Measurements from ENCODE around the gene TRIP13. TPM values are rescaled to one million over a fixed set of nuclear protein-coding genes. Genes with fewer than 3 reads are reported as not detected.
A peak's percentile ranks its signal among the peaks of the same experiment; 100 is the strongest.
"Not testable (repeated sequence)": the region's sequence is repeated elsewhere in the genome, so short reads cannot be mapped to it uniquely, and the experiment has no call there.

The TRIP13 gene
- polyA plus RNA-seq, 5 donors = 9.7 to 16.5 (median 14.3) TPM

GRCh38 chr5:889075-889710 lies 3.5 kb upstream of the TRIP13 start:
- DNase-seq = no peak

GRCh38 chr5:891117-891836 lies 1.4 kb upstream of the TRIP13 start:
- DNase-seq = no peak

DNA sequence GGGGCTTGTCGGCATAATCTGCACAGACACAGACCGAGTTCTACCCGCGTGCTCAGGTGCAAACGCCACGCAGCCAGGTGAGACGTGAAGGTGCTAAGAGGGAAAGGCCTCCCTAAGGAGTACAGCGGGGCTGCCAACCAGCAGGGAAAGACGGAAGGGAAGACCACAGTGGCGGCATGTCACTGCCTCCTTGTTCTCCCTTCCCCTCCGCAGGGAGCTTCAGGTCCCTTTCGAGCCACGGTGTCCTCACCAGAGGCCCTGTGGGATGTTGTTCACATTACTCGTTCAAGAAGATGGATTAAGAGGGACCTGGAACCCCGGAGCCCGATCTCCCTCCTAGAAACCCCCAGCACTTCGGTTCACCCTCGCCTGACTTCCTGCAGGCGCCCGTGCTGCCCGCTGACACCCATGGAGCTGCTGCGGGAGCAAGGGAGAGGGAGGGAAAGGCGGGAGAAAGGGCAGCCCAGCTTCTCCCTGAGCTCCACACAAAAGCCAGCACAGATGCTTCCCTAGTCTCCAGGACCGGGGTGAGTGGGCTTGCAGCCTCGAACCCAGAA lies 769 bp upstream of the TRIP13 start:
- DNase-seq = peak; percentile 9 to 11

DNA sequence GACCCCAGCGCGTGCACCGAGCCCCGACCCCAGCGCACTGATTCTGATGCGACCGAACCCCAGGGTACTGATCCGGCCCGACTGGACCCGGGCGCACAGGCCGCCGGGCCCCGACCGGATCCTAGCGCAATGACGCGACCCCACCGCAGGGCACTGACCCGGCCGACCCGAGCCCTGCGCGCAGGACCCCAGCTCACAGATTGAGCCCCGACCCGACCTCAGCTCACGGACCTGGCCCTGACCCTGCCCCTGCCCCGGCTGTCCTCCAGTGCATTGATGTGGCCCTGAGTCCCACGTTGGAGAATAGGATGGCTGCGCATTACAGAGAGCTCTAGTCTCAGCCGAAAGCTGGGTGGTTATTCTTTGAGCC lies 438 bp downstream of the TRIP13 start:
- DNase-seq = no peak

DNA sequence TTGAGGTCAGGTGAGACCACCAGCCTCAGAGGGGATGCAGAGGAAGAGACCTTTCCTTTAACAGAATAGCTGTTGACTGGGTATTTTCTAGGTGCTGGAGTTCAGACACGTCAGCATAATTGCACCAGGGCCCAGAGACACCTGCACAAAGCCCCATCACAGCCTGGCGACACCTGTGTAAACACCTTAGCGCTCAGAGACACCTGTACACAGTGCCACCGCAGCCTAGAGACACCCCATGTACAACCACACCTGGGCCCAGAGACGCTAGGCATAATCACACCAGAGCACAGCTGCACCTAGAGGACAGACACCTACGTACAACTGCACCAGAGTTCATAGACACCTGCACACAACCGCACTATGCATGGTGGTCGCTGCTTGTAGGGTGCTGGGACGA lies 1.0 kb downstream of the TRIP13 start:
- no peak for DNase-seq

- no peak for DNase-seq
Measured at GRCh38 chr5:900781-901180, 8.1 kb downstream of the TRIP13 start.

GRCh38 chr5:902129-902916 lies 9.6 kb downstream of the TRIP13 start:
- no peak for DNase-seq

- DNase-seq = no peak
Measured at GRCh38 chr5:903756-904096, 11.0 kb downstream of the TRIP13 start.

DNA sequence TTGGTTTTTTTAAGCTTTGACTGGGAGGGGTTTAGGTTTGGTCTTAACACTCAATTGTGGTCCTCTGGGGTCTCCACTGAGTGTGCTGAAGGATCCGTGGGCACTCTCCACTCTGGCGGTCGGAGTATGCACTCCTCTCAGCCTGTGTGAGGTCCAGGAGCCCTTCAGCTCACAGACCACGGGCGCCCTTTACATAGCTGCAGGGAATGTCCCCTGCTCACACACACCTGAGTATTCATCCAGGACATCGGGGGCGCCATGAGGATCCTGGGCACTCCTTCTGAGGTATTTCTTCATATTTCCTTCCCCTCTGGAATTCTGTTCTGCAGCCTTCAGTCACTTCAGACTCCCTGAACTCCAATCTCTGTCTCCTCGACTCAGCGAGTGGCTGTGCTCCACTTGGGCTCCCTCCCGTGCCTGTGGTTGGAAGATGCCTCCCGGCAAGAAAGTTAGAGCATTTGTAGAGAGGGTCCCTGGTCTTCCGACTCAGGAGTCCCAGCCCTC lies 12.5 kb downstream of the TRIP13 start:
- DNase-seq = no peak

DNA sequence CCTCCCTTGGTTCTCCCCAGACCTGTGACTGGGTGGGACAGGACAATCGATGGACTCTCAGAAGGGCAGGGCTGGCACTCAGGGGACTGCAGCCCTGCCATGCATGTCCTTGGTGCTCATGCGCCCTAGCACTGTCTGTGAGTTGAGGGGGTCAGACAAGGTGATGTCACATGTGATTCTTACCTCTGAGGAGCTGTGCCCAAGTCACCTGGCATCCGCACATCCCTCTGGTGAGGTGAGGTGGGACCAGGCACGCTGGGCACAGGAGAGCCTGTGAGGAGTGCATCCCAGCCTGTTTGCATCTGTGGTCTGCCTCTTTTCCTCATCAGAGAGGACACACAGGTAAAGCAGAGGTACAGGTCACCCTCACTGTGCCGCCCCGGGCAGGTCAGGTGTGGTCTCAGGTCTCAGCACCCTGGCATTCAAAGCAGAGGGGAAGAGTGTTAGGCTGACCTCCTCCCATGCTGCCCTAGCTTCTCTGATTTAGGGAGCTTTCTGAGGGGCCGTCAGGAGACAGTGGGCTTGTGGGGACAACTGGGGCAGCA lies 14.8 kb downstream of the TRIP13 start:
- no peak for DNase-seq

- DNase-seq = no peak
Measured at GRCh38 chr5:908172-908571, 15.5 kb downstream of the TRIP13 start.

DNA sequence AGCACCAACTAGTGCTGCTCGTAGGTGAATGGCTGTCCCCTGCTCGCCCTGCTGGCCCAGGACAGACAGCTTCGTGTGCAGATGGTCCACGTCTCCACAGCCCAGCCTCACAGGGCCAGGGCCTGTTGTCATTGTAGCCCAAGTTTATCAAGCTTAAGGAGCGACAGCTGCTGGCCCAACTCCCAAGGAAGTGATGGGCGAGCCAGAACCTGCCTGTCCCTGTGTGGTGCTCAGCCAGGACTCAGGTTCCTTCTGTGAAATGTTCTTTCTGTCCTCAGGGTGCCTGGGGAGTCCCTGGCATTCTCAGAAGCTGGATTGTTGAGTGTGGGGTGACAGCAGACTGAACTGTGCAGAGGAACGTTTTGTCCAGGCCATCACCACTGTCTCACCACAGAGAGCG lies 16.4 kb downstream of the TRIP13 start:
- no peak for DNase-seq

DNA sequence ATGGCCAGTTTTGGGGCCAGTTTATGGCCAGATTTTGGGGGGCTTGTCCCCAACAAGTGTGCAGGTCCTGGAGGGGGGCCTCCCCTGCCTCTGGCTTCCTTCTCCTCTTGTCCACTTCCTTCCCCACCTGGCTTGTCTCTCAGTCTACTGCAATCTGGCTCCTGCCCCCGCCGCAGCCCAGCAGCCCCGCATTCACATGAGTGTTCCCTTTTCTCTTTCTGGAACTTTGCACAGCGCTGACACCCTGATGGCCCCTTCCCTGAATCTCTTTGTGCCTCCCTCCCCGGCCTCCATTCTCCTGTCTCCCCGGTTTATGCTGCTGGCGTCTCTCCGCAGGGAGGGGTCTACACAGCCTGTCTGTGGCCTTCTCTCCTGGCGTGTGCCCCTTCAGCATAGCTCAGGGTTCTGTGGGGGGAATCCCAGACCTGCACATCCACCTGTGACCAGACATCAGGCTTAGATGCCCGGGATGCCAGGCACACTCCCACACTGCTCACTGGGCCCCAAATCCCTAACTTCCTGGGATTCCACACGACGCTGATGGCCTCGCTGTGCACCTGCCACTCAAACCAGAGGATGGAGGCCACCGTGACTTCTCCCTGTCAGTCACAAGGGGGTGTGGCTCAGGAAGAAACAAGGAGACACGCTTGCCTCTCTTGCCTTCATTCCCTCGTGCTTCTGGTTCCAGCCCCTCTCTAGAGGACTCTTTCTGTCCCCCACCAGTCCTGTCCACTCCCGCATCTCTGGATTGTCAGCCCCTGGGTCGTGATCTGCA lies 17.5 kb downstream of the TRIP13 start:
- DNase-seq = no peak

DNA sequence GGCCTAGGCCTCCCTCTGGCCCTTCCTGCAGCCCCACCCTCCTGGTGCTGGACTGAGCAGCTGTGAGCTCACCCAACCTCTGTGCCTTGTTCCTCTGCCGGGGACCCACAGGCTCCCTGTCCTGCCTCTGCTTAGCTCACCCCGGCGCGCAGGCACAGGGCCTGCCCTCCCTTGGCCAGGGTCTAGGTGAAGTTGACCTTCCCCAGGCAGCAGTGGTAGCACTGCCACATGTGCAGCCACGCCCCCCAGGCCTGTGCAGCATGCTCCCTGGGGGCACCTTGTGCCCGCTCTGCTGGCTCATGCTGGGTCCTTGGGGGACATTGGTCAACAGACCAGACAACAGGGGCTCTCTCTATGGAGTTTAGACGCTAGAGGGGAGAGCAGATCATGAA lies 18.1 kb downstream of the TRIP13 start:
- no peak for DNase-seq

DNA sequence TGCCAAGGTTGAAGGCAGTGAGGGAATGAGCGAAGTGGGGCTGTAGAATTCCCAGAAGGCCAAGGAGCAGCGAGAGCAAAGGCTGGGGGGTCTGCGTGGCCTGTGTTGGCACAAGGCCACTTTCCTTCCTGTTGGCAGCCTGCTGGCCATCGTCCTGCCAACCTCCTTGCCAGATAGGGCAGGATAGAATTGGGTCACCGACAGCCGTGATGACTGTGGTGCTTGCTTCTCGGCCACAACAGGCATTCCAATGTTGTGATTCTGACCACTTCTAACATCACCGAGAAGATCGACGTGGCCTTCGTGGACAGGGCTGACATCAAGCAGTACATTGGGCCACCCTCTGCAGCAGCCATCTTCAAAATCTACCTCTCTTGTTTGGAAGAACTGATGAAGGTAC lies 18.9 kb downstream of the TRIP13 start:
- DNase-seq = no peak

- no peak for DNase-seq
Measured at GRCh38 chr5:912280-913091, 19.8 kb downstream of the TRIP13 start.

GRCh38 chr5:914174-914573 lies 21.5 kb downstream of the TRIP13 start:
- DNase-seq = no peak

DNA sequence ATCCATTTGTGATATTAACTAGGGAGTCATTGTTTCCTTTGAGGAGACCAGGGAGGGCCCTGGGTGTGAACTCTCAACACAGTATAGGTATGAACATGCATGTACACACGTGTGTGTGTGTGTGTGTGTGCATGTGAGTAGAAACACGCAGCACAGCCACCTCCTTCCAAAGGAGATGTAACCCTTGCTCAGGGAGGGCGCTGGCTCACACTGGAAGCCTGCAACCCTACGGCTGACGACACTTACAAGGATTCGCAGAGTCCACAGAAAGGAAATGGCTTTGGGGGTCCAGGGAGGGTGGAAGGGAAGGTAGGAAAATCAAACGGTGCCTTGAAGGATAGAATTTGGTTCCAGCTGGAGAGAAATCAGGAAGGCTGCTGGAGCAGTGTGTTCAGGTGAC lies 21.9 kb downstream of the TRIP13 start:
- no peak for DNase-seq

DNA sequence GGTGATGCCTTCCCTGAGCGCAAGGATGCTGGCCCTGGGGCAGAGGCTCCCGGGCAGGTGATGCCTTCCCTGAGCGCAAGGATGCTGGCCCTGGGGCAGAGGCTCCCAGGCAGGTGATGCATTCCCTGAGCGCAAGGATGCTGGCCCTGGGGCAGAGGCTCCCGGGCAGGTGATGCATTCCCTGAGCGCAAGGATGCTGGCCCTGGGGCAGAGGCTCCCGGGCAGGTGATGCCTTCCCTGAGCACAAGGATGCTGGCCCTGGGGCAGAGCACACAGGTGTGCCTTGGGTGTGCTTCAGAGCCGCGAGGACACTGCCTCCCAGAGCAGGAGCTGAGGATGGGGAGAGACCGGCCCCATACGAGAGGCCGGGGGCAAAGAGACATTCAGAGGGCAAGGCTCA lies 22.7 kb downstream of the TRIP13 start:
- not testable (repeated sequence) for DNase-seq

GRCh38 chr5:915946-916345 lies 23.3 kb downstream of the TRIP13 start:
- no peak for DNase-seq
